Glomerular visceral epithelial cell (primary cell): ENCODE measurements around the gene MTPN.

Experiments used
- DNase-seq: peaks from one replicate; pipeline ENCODE4 v3.0.0-alpha.2; 2016; ENCODE audit errors: extremely low spot score

MTPN gene

GRCh38 chr7:135956393-135956792 lies 20.8 kb downstream of the MTPN start:
- no peak for DNase-seq

- DNase-seq = no peak
Observed at GRCh38 chr7:135950972-135951371, 26.2 kb downstream of the MTPN start.

- DNase-seq = no peak
Observed at GRCh38 chr7:135950429-135950828, 26.7 kb downstream of the MTPN start.

- DNase-seq = no peak
Observed at GRCh38 chr7:135946289-135947055, 30.7 kb downstream of the MTPN start.

- no peak for DNase-seq
Observed at GRCh38 chr7:135944753-135945152, 32.4 kb downstream of the MTPN start.

- no peak for DNase-seq
Observed at GRCh38 chr7:135943134-135943879, 33.9 kb downstream of the MTPN start.

- no peak for DNase-seq
Observed at GRCh38 chr7:135942614-135943013, 34.5 kb downstream of the MTPN start.

- DNase-seq = no peak
Observed at GRCh38 chr7:135940077-135941075, 36.8 kb downstream of the MTPN start.

- no peak for DNase-seq
Observed at GRCh38 chr7:135939261-135939812, 37.8 kb downstream of the MTPN start.

GRCh38 chr7:135938563-135938962 lies 38.6 kb downstream of the MTPN start:
- DNase-seq = no peak

GRCh38 chr7:135938086-135938485 lies 39.1 kb downstream of the MTPN start:
- DNase-seq = no peak

GRCh38 chr7:135936497-135937217 lies 40.5 kb downstream of the MTPN start:
- no peak for DNase-seq

GRCh38 chr7:135934651-135935050 lies 42.5 kb downstream of the MTPN start:
- DNase-seq = no peak

GRCh38 chr7:135933509-135934188 lies 43.5 kb downstream of the MTPN start:
- no peak for DNase-seq

- no peak for DNase-seq
Observed at GRCh38 chr7:135932131-135932530, 45.0 kb downstream of the MTPN start.

- peak; percentile 60 for DNase-seq
Observed at GRCh38 chr7:135930565-135931461, 46.3 kb downstream of the MTPN start.

GRCh38 chr7:135929722-135930141 lies 47.4 kb downstream of the MTPN start:
- DNase-seq = no peak

GRCh38 chr7:135929249-135929648 lies 47.9 kb downstream of the MTPN start:
- no peak for DNase-seq

- DNase-seq = no peak
Observed at GRCh38 chr7:135928136-135928535, 49.0 kb downstream of the MTPN start.
